ENCODE measurements around the gene BTBD9.

BTBD9 gene

DNA sequence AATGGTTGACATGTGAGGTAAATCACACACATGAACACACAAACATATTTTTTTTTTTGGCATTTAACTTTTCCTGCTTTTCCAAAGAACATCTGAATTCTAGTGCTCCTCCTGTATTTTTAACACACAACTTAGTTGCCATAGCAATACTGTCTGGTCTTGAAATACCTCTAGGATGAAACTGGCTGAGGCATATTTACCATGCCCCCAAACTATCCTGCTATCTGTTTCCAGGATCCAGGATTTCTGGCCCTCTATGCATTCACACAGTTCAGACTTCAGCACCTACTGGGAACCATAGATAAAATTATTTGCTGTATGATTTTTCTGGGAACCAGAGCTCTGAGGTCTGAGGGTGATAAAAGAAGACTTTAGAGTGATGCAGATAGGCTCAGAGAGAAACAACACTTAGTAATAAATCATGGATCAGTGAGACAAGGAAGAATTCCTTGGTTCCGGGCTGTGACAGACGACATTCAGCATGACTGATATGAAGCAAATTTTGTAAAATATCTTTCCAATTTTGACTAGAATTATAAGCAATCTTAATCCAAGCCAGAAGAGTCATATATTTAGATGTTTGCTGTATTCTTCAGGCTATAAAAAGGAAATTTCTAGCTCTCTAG lies 359.7 kb downstream of the BTBD9 start:
- TF ChIP-seq GATA1 (IDR thresholded peaks at IDR 0.05; ENCODE audit: low read depth, low read length) = no peak
- TF ChIP-seq POLR2A (IDR thresholded peaks at IDR 0.05; ENCODE audit: low read length) = no peak
- no peak for DNase-seq

DNA sequence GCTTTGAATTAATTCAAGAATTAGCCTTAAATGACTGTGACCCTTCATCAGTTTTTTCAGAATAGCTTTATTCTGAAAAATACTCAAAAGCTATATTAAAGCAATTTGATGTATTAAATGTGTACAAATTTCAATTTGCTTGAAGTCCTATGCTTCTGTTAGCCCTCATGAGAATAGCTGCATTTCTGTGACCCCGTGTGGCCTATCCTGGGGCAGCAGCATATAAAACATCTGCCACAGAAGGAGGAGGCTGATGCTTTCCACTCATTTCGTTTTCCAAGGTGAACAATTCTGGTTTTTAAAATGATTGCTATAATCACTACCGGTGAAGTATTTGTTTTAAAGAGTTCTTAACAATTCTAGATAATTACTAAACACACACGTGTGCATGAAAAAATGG lies 360.3 kb downstream of the BTBD9 start:
- TF ChIP-seq POLR2A (IDR thresholded peaks at IDR 0.05; ENCODE audit: low read length) = no peak
- TF ChIP-seq GATA1 (IDR thresholded peaks at IDR 0.05; ENCODE audit: low read depth, low read length) = no peak
- DNase-seq = no peak

DNA sequence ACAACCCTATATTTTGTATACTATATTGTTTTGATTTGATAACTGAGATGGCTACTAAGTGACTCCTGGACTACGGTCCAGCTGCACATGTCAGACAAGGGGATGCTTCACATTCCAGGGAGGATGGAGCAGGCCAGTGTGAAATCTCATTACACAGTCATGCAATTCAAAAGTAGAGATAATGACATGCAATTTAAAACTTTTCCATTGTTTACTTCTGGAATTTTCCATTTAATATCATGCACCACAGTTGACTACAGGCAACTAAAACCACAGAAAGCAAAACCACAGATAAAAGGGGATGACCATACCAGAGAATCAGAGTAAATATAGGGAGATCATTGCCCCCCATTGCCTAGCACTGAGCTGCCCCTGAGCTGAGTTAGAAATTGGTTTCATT lies 366.4 kb downstream of the BTBD9 start:
- DNase-seq = no peak
- TF ChIP-seq POLR2A (IDR thresholded peaks at IDR 0.05; ENCODE audit: low read length) (no peak), GATA1 (IDR thresholded peaks at IDR 0.05; ENCODE audit: low read depth, low read length) (no peak)

DNA sequence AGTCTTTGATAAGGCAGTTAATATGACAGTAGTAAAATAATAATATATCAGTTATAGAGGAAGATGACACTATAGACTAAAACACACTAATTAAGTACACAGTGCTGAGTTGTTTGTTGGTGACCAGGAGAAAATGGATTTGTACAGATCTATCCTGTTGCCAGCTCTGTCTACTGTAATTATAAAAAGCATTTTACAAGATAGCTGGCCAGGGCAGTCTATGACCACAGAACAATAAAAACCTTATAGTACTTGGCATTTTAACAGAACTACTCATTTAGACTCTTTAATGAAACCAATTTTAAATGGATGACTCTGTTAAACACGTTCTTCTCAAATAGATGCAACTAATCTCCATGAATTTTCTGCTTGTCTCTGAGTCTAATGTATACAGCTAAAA lies 367.5 kb downstream of the BTBD9 start:
- TF ChIP-seq POLR2A (IDR thresholded peaks at IDR 0.05; ENCODE audit: low read length) (no peak), GATA1 (IDR thresholded peaks at IDR 0.05; ENCODE audit: low read depth, low read length) (no peak)
- DNase-seq = no peak

DNA sequence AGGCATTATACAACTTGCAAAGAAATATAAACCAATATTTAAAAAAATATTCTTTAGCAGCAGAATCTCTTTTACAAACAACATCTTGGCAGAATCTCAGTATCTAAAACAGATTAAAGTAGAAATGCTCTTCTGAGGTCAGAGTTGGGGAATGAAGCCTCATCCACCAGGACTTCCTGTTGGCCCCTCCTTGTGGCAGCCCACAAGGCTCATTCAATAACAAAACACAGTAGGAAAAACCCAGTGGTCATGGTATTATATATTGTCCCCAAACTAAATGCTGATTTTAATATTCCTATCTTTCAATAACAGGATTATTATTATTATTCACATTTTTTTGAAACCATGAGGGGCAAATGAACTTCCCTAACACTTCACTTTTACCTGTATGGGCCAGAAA lies 368.6 kb downstream of the BTBD9 start:
- TF ChIP-seq GATA1 (IDR thresholded peaks at IDR 0.05; ENCODE audit: low read depth, low read length) (no peak), POLR2A (IDR thresholded peaks at IDR 0.05; ENCODE audit: low read length) (no peak)
- DNase-seq = no peak

- no peak for TF ChIP-seq POLR2A (IDR thresholded peaks at IDR 0.05; ENCODE audit: low read length)
- no peak for TF ChIP-seq GATA1 (IDR thresholded peaks at IDR 0.05; ENCODE audit: low read depth, low read length)
- no peak for DNase-seq
Observed at GRCh38 chr6:38270367-38270766, 369.4 kb downstream of the BTBD9 start.

DNA sequence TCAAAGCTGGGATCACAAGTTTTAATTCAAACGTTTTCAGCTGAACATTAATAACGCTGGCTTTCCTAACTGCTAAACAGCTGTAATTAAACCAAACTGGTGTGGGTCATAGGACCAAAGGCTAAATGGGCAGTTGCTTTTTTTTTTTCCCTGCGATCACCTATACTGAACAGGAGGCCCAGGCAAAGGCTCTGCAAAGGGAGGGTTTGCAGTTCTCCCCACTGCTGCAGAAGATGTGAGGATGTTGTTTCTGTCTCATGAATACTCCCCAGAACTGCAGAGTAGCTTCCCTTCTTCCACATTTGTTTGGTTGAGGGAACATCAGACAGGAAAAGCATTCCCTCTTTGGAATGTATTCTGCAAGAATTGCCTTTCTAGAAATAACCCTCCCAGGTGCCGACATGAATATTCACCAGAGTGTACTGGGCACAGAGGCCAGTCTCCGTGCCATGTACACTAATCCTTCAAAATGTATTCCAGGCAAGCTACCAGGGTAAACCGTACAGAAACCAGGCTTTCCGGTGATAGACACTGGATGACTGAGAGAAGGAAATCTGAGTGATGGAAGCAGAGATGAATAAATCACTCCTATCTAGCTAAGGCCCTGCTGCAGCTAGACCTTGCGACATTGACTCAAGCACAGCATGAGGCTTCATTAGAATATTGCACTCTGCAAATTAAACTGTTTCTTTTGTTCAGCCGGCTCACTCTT lies 370.1 kb downstream of the BTBD9 start:
- no peak for DNase-seq
- TF ChIP-seq POLR2A (IDR thresholded peaks at IDR 0.05; ENCODE audit: low read length) (no peak), GATA1 (IDR thresholded peaks at IDR 0.05; ENCODE audit: low read depth, low read length) (no peak)

GRCh38 chr6:38268342-38268741 lies 371.4 kb downstream of the BTBD9 start:
- TF ChIP-seq POLR2A (IDR thresholded peaks at IDR 0.05; ENCODE audit: low read length) = no peak
- TF ChIP-seq GATA1 (IDR thresholded peaks at IDR 0.05; ENCODE audit: low read depth, low read length) = no peak

DNA sequence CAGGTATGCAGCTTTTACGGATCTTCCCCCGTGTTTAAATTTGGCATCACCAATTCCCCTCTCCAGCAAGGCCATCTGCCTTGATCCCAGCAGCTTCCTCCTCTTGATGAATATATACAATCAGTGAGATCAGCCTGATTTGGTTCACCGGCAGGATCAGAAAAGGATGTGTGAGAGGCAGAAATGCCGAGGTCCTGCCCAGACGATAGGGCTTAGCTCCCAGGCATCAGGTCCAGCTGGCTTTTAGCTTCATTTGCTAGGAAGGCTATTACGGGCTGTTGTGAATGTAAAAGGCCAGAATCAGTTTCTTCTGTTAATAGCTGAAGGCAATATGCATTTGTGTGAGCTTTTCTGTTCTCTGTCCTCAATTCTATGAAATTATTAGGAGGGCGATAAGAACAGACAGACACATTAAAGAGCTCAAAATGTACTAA lies 372.8 kb downstream of the BTBD9 start:
- DNase-seq = no peak
- TF ChIP-seq POLR2A (IDR thresholded peaks at IDR 0.05; ENCODE audit: low read length) (no peak), GATA1 (IDR thresholded peaks at IDR 0.05; ENCODE audit: low read depth, low read length) (no peak)

More at GRCh38 chr6:38268342-38268741, 371.4 kb downstream of the BTBD9 start:
- no peak for DNase-seq

DNA sequence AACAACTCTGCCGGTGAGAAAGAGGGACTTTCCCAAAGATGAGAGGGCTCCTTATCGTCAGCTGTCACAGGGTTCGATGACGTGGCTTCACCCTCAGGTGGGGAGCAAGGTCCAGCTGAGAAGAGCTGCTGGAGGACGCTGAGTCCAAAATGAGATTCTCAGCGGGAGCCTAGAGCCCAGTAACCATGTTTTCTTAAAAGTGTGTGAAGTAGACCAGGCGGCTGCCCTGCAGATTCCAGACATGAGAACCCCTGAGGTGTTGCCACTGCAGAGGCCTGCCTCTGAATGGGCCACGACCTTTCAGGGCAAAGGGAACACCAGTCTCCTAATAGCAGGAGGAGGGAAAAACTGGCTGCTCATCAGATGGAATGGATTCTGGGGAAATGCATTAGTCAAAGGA lies 375.1 kb downstream of the BTBD9 start:
- TF ChIP-seq POLR2A (IDR thresholded peaks at IDR 0.05; ENCODE audit: low read length) (no peak), GATA1 (IDR thresholded peaks at IDR 0.05; ENCODE audit: low read depth, low read length) (no peak)
- no peak for DNase-seq

- no peak for DNase-seq
- TF ChIP-seq POLR2A (IDR thresholded peaks at IDR 0.05; ENCODE audit: low read length) = no peak
- no peak for TF ChIP-seq GATA1 (IDR thresholded peaks at IDR 0.05; ENCODE audit: low read depth, low read length)
Observed at GRCh38 chr6:38262609-38263008, 377.1 kb downstream of the BTBD9 start.

- DNase-seq = no peak
- TF ChIP-seq GATA1 (IDR thresholded peaks at IDR 0.05; ENCODE audit: low read depth, low read length) = no peak
- TF ChIP-seq POLR2A (IDR thresholded peaks at IDR 0.05; ENCODE audit: low read length) = no peak
Observed at GRCh38 chr6:38262026-38262425, 377.7 kb downstream of the BTBD9 start.

DNA sequence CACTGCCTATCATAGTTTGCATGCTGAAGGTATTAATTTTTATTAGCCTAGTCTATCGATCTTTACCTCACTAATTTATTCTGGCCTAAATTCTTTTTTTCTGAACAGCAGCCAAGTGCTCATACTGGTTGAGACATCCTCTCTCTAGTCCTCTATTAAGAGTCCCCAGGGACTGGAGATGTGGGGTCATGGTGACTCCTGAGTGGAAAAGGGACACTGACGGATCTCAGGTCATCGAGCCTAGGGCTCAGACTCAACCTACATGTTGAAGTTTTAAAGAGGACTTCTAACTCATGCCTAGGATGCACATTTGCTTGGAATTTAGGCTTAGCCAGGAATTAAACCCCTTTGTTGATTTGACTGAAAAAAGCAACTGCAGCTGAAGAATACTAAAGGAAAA lies 378.1 kb downstream of the BTBD9 start:
- DNase-seq = no peak
- TF ChIP-seq GATA1 (IDR thresholded peaks at IDR 0.05; ENCODE audit: low read depth, low read length) (no peak), POLR2A (IDR thresholded peaks at IDR 0.05; ENCODE audit: low read length) (no peak)

- TF ChIP-seq GATA1 (IDR thresholded peaks at IDR 0.05; ENCODE audit: low read depth, low read length) (no peak), POLR2A (IDR thresholded peaks at IDR 0.05; ENCODE audit: low read length) (no peak)
- DNase-seq = no peak
Observed at GRCh38 chr6:38259736-38260135, 380.0 kb downstream of the BTBD9 start.

Data from erythroblast (primary cell).